HL-60 (cell line): ENCODE data around the gene FLNB.

ENCODE experiments used
- DNase-seq, 2 experiments: peaks; one replicate each; pipeline ENCODE4 v3.0.0-alpha.2; 2010 to 2020; ENCODE audit warnings: low read depth in 1 of 2, low spot score in 1 of 2
- H3K27ac ChIP-seq: fragments of 250-450 bp; sonication (Bioruptor Pico); replicated peaks from 2 replicates; pipeline ENCODE4 v1.5.1; 2020; ENCODE audit warnings: mild to moderate bottlenecking, moderate library complexity
- H3K27me3 ChIP-seq: fragments of 250-450 bp; sonication (Bioruptor Pico); 2 replicates; pipeline ENCODE4 v1.5.1; 2021; ENCODE audit warnings: mild to moderate bottlenecking, moderate library complexity; ENCODE audit not compliant: insufficient read depth, poor library complexity, severe bottlenecking
- H3K4me3 ChIP-seq: replicated peaks from 2 replicates; pipeline ENCODE4 v1.5.1; 2011; ENCODE audit warnings: mild to moderate bottlenecking, control low read depth, low read length; ENCODE audit not compliant: insufficient read depth
- GABPA ChIP-seq: IDR thresholded peaks from 2 replicates; pipeline ENCODE4 v1.6.1; 2012; ENCODE audit warnings: low read depth
- POLR2AphosphoS5 ChIP-seq: IDR thresholded peaks from 2 replicates; pipeline ENCODE4 v1.6.1; 2012; ENCODE audit warnings: low read depth
- REST ChIP-seq: IDR thresholded peaks from 2 replicates; pipeline ENCODE4 v1.6.1; 2012; ENCODE audit warnings: low read depth; ENCODE audit not compliant: insufficient replicate concordance
- SPI1 ChIP-seq: IDR thresholded peaks from 2 replicates; pipeline ENCODE4 v1.6.1; 2012; ENCODE audit warnings: low read depth, mild to moderate bottlenecking, borderline replicate concordance
- TF ChIP-seq, protein P1 (sequence below): IDR thresholded peaks from one replicate; pipeline ENCODE4 v1.5.1; 2011; ENCODE audit warnings: low read length, control low read depth, inconsistent platforms; ENCODE audit not compliant: insufficient read depth

Gene FLNB

DNA sequence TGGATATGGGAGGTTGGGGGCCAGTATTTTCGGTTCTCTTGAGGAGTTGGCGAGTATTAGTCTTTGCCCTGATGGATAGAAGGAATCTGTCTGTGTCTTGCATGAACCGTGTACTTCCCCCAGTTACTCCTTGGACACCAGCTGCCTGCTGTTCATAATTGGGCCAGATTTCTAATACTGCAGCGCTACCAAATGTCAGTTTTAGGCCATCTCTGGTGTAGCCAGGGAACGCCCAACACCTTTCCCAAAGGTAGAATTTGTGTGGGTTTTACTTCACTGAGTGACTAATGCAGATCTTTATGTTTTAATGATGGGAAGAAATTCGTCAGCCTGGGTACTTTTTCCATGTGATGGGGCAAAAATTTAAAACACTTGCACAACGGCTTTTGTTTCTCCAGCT lies 18.4 kb downstream of the FLNB start:
- H3K27ac ChIP-seq: no peak overlapping the region
- TF ChIP-seq GABPA: no peak
- TF ChIP-seq, protein P1, sequence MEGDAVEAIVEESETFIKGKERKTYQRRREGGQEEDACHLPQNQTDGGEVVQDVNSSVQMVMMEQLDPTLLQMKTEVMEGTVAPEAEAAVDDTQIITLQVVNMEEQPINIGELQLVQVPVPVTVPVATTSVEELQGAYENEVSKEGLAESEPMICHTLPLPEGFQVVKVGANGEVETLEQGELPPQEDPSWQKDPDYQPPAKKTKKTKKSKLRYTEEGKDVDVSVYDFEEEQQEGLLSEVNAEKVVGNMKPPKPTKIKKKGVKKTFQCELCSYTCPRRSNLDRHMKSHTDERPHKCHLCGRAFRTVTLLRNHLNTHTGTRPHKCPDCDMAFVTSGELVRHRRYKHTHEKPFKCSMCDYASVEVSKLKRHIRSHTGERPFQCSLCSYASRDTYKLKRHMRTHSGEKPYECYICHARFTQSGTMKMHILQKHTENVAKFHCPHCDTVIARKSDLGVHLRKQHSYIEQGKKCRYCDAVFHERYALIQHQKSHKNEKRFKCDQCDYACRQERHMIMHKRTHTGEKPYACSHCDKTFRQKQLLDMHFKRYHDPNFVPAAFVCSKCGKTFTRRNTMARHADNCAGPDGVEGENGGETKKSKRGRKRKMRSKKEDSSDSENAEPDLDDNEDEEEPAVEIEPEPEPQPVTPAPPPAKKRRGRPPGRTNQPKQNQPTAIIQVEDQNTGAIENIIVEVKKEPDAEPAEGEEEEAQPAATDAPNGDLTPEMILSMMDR: no peak
- DNase-seq: no peak
- H3K4me3 ChIP-seq: no peak overlapping the region
- H3K27me3 ChIP-seq: no peaks in the 10 kb centered on the region

DNA sequence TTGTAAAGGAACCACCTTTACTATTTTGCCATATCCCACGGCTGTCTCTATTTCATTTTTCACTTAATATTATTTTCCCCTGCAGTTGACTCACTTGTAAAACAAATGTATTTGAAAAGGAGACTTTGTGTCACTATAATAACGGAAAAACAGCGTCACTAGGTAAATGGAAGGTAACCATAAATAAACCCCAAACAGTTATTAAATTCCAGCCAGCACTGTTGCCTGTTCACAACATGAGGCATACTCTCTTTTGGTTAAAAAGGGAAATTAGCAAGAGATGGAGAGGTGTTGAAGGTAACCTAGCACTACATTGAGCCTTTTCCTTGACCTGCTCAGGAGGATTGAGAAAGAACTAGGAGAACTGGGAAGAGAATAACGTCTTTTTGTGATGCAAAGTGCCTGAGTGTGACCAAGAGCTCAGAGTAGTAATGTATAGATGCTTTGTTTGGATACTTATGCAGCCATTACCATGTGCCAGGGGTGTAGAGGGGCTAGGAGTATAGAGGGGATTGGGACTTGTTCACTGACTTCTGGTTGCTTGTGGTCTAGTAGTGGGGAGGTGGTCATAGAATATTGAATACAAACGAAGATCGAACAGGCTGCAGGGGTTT lies 19.6 kb downstream of the FLNB start:
- no peak for DNase-seq
- TF ChIP-seq POLR2AphosphoS5 (no peak), REST (no peak), GABPA (no peak), SPI1 (no peak)
- TF ChIP-seq, protein P1: no peak
- no peak overlapping the region for H3K27ac ChIP-seq

GRCh38 chr3:58028902-58029301 lies 20.7 kb downstream of the FLNB start:
- TF ChIP-seq REST (no peak), GABPA (no peak), POLR2AphosphoS5 (no peak), SPI1 (no peak)
- TF ChIP-seq, protein P1: no peak
- Histone ChIP-seq H3K27me3 (no peaks in the 10 kb centered on the region), H3K27ac (no peak overlapping the region), H3K4me3 (no peak overlapping the region)
- no peak for DNase-seq

More for the DNA sequence above, 19.6 kb downstream of the FLNB start:
- no peak overlapping the region for H3K4me3 ChIP-seq
- H3K27me3 ChIP-seq: no peaks in the 10 kb centered on the region
